ENCODE measurements around the gene FARS2.

The FARS2 gene

DNA sequence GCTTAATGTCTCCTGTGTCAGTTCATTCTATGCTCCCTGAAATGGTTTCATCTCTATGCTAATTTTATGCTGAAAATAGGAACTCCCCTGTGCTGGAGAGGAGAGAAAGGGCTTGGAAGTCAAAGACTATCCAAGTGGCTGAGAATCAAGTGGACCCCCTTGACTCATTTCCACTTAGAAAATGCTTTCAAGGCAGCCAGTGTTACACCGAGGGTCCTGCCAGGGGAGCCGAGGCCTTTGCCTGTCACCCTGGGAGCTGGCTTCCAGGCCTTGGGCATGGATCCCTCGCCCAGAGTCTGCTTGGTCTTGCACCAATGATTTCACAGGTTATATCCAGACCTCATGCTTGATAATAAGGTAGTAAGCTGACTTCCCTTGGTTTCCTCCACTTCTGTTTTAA is 402.8 kb downstream of the FARS2 start:
- DNase-seq (ENCODE audit: low read depth) = no peak
- TF ChIP-seq, protein P1, sequence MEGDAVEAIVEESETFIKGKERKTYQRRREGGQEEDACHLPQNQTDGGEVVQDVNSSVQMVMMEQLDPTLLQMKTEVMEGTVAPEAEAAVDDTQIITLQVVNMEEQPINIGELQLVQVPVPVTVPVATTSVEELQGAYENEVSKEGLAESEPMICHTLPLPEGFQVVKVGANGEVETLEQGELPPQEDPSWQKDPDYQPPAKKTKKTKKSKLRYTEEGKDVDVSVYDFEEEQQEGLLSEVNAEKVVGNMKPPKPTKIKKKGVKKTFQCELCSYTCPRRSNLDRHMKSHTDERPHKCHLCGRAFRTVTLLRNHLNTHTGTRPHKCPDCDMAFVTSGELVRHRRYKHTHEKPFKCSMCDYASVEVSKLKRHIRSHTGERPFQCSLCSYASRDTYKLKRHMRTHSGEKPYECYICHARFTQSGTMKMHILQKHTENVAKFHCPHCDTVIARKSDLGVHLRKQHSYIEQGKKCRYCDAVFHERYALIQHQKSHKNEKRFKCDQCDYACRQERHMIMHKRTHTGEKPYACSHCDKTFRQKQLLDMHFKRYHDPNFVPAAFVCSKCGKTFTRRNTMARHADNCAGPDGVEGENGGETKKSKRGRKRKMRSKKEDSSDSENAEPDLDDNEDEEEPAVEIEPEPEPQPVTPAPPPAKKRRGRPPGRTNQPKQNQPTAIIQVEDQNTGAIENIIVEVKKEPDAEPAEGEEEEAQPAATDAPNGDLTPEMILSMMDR (IDR thresholded peaks at IDR 0.05; ENCODE audit: low read depth, low read length) = no peak
- TF ChIP-seq, protein P2, sequence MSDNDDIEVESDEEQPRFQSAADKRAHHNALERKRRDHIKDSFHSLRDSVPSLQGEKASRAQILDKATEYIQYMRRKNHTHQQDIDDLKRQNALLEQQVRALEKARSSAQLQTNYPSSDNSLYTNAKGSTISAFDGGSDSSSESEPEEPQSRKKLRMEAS (IDR thresholded peaks at IDR 0.05; ENCODE audit: low read depth, low read length) = no peak
- H3K4me3 ChIP-seq (ENCODE audit: low read depth, low read length) = no peak overlapping the region

DNA sequence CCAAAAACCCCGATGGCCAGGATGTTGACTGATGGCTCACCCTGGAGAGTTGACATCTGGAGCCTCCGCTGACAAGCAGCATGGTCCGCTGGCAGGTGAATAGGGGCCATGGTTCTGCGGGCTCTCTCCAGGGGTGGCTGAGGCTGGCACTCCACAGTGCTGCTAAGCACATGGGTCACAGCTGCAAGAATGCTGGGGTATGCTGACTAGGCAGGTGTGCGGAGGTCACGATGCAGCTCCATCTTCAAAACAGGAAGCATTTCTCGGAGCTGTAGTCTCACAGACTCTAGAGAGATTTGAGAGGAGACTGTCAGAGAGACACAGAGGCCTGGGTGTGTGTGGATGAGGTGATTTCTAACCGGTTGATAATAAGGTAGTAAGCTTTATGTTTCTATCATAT is 403.9 kb downstream of the FARS2 start:
- H3K4me3 ChIP-seq (ENCODE audit: low read depth, low read length) = no peak overlapping the region
- no peak for DNase-seq (ENCODE audit: low read depth)
- TF ChIP-seq MYC (IDR thresholded peaks at IDR 0.05; ENCODE audit: low read depth, low read length) (no peak), POLR2A (IDR thresholded peaks at IDR 0.05; ENCODE audit: extremely low read depth, insufficient read length) (no peak)
- TF ChIP-seq, protein P2 (IDR thresholded peaks at IDR 0.05; ENCODE audit: low read depth, low read length) = no peak
- TF ChIP-seq, protein P1 (IDR thresholded peaks at IDR 0.05; ENCODE audit: low read depth, low read length) = no peak

DNA sequence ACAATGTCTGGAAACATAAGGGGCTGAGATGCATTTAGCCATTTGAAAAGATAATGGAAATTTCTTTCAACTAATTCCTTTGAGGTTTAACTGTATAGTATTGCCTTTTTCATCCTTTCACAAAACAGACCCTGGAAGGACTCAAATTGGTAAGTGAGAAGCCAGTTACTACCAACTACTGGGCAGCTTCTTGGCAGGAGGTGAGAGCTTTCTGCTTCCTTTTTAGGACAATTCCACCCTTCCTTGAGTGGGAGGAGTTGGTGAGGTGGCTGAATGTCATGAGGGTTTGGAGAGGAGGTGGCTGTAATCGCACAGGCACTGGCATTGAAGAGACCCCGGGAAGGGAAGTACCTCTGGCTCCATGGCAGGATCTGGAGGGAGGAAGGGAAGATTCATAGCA is 404.4 kb downstream of the FARS2 start:
- no peak overlapping the region for H3K4me3 ChIP-seq (ENCODE audit: low read depth, low read length)
- no peak for DNase-seq (ENCODE audit: low read depth)
- no peak for TF ChIP-seq POLR2A (IDR thresholded peaks at IDR 0.05; ENCODE audit: extremely low read depth, insufficient read length)
- TF ChIP-seq, protein P1 (IDR thresholded peaks at IDR 0.05; ENCODE audit: low read depth, low read length) = no peak
- TF ChIP-seq, protein P2 (IDR thresholded peaks at IDR 0.05; ENCODE audit: low read depth, low read length) = no peak
- TF ChIP-seq MYC (IDR thresholded peaks at IDR 0.05; ENCODE audit: low read depth, low read length) = no peak

DNA sequence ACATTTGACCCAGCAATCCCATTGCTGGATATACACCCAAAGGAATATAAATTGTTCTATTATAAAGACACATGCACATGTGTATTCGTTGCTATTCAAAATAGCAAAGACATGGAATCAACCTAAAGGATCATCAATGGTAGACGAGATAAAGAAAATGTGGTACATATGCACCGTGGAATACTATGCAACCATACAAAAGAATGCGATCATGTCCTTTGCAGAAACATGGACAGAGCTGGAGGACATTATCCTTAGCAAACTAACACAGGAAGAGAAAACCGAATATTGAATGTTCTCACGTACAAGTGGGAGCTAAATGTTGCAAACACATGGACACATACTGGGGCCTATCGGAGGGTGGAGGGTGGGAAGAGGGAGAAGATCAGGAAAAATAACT is 405.4 kb downstream of the FARS2 start:
- no peak for DNase-seq (ENCODE audit: low read depth)
- H3K4me3 ChIP-seq (ENCODE audit: low read depth, low read length) = no peak overlapping the region
- TF ChIP-seq, protein P2 (IDR thresholded peaks at IDR 0.05; ENCODE audit: low read depth, low read length) = no peak
- TF ChIP-seq, protein P1 (IDR thresholded peaks at IDR 0.05; ENCODE audit: low read depth, low read length) = no peak
- TF ChIP-seq MYC (IDR thresholded peaks at IDR 0.05; ENCODE audit: low read depth, low read length) (no peak), POLR2A (IDR thresholded peaks at IDR 0.05; ENCODE audit: extremely low read depth, insufficient read length) (no peak)

DNA sequence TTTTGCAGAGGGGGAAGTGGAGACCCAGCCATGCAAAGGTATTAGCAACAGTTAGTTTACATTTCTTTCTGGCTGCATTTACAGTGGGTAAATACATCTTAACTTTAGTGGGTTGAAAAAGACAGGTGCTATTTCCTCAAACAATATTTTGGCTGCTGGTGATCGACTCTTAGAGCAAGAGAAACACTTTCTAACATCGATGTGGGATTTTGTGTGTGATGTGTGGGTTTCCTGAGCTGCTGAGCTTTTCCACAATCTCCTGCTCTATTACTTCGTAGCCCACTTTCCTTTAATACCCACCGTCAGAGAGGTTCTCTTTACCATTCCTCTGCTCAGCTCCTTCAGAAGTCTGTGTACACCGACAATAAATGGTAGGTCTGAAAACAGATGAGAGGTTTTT is 406.4 kb downstream of the FARS2 start:
- no peak for TF ChIP-seq MYC (IDR thresholded peaks at IDR 0.05; ENCODE audit: low read depth, low read length)
- TF ChIP-seq, protein P2 (IDR thresholded peaks at IDR 0.05; ENCODE audit: low read depth, low read length) = no peak
- no peak for TF ChIP-seq POLR2A (IDR thresholded peaks at IDR 0.05; ENCODE audit: extremely low read depth, insufficient read length)
- TF ChIP-seq, protein P1 (IDR thresholded peaks at IDR 0.05; ENCODE audit: low read depth, low read length) = no peak
- no peak for DNase-seq (ENCODE audit: low read depth)
- H3K4me3 ChIP-seq (ENCODE audit: low read depth, low read length) = no peak overlapping the region

DNA sequence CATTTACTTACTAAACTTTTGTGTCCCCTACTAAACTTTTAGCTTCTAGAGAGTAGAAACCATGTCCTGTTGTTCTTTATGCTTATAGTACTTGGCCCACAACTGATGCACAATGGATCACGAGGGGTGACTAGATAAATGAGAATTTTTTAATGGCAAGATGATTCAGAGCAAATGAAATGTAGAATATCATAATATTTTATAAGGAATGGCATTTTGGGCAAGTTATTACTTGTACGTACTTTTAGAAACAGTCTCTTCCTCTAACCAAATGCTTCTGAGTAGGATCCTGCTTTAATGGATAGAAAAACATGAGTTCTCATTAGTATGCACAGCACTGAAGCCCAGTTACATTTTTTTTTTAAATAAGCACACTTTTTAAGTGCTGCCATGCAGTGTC is 409.1 kb downstream of the FARS2 start:
- no peak for TF ChIP-seq POLR2A (IDR thresholded peaks at IDR 0.05; ENCODE audit: extremely low read depth, insufficient read length)
- TF ChIP-seq MYC (IDR thresholded peaks at IDR 0.05; ENCODE audit: low read depth, low read length) = no peak
- TF ChIP-seq, protein P2 (IDR thresholded peaks at IDR 0.05; ENCODE audit: low read depth, low read length) = no peak
- TF ChIP-seq, protein P1 (IDR thresholded peaks at IDR 0.05; ENCODE audit: low read depth, low read length) = no peak
- DNase-seq (ENCODE audit: low read depth) = no peak
- no peak overlapping the region for H3K4me3 ChIP-seq (ENCODE audit: low read depth, low read length)

All from NB4 (cell line).